ENCODE results near the gene CDR2.

- TF ChIP-seq CTCF (IDR thresholded peaks at IDR 0.05; ENCODE audit: insufficient read depth, low read length, poor library complexity, severe bottlenecking), result no peak
- no peak for TF ChIP-seq EZH2phosphoT487 (conservative IDR thresholded peaks at IDR 0.05; ENCODE audit: low read length)
Observed at GRCh38 chr16:22360963-22361659, 13.3 kb downstream of the CDR2 start.
